KMS-11 (cell line): ENCODE results near the gene ANKRD50.
A peak's percentile ranks its signal among the peaks of the same experiment; 100 is the strongest.

Experiments
- H2AFZ ChIP-seq: fragments of 200-600 bp; sonication (generic); 2 replicates; pipeline ENCODE4 v1.6.1; 2016; ENCODE audit warnings: antibody characterized with exemption, mixed run types, low read depth
- H3K27ac ChIP-seq: fragments of 200-600 bp; sonication (generic); 2 replicates; pipeline ENCODE4 v1.6.1; 2016; ENCODE audit warnings: mild to moderate bottlenecking, mixed run types
- H3K27me3 ChIP-seq: fragments of 200-600 bp; sonication (generic); 2 replicates; pipeline ENCODE4 v1.6.1; 2017; ENCODE audit warnings: mild to moderate bottlenecking, low read depth, mixed run types, moderate library complexity; ENCODE audit not compliant: insufficient read depth
- H3K36me3 ChIP-seq: fragments of 200-600 bp; sonication (generic); 2 replicates; pipeline ENCODE4 v1.6.1; 2017; ENCODE audit warnings: mild to moderate bottlenecking, mixed run types; ENCODE audit not compliant: insufficient read depth
- H3K4me1 ChIP-seq: fragments of 200-600 bp; sonication (generic); 2 replicates; pipeline ENCODE4 v1.6.1; 2016; ENCODE audit warnings: mild to moderate bottlenecking, low read depth, mixed run types; ENCODE audit not compliant: poor library complexity, severe bottlenecking
- H3K4me2 ChIP-seq: fragments of 200-600 bp; sonication (generic); 2 replicates; pipeline ENCODE4 v1.7.0; 2016; ENCODE audit warnings: mild to moderate bottlenecking, mixed run types
- H3K4me3 ChIP-seq: fragments of 200-600 bp; sonication (generic); IDR thresholded peaks from 2 replicates; pipeline ENCODE4 v1.6.1; 2017; ENCODE audit warnings: low read depth, low read length, mixed read lengths; ENCODE audit not compliant: insufficient read depth
- H3K79me2 ChIP-seq: fragments of 200-600 bp; sonication (generic); 2 replicates; pipeline ENCODE4 v1.6.1; 2016; ENCODE audit warnings: low read depth, mixed run types; ENCODE audit not compliant: insufficient read depth
- H3K9ac ChIP-seq: fragments of 200-600 bp; sonication (generic); 2 replicates; pipeline ENCODE4 v1.6.1; 2016; ENCODE audit warnings: mild to moderate bottlenecking, mixed run types
- H4K20me1 ChIP-seq: fragments of 200-600 bp; sonication (generic); 2 replicates; pipeline ENCODE4 v1.6.1; 2016; ENCODE audit warnings: mild to moderate bottlenecking, mixed run types; ENCODE audit not compliant: insufficient read depth
- CTCF ChIP-seq: fragments of 200-600 bp; sonication (generic); conservative IDR thresholded peaks from 2 replicates; pipeline ENCODE4 v1.6.1; 2017; ENCODE audit warnings: low read depth, mild to moderate bottlenecking, antibody characterized with exemption, low read length, moderate library complexity, mixed read lengths

The ANKRD50 gene

GRCh38 chr4:124713185-124713592 is 657 bp upstream of the ANKRD50 start:
- Histone ChIP-seq H3K4me2 (peak overlapping the region; percentile 60), H3K4me1 (peaks cover 42% of the 10 kb centered on the region), H3K79me2 (peaks cover 29% of the 10 kb centered on the region), H3K27ac (peak overlapping the region; percentile 77), H2AFZ (peak overlapping the region; percentile 89), H3K27me3 (no peaks in the 10 kb centered on the region), H4K20me1 (no peaks in the 10 kb centered on the region), H3K9ac (peak overlapping the region; percentile 75), H3K36me3 (no peaks in the 10 kb centered on the region), H3K4me3 (no peak overlapping the region)
- TF ChIP-seq CTCF: peak; percentile 48

GRCh38 chr4:124711471-124712371 is 811 bp downstream of the ANKRD50 start:
- H3K27ac ChIP-seq: peak overlapping the region; percentile 79
- peaks cover 34% of the 10 kb centered on the region for H3K79me2 ChIP-seq
- no peaks in the 10 kb centered on the region for H4K20me1 ChIP-seq
- H3K9ac ChIP-seq: peak overlapping the region; percentile 78
- H3K4me1 ChIP-seq: peaks cover 48% of the 10 kb centered on the region
- H2AFZ ChIP-seq: peak overlapping the region; percentile 75
- no peaks in the 10 kb centered on the region for H3K27me3 ChIP-seq
- H3K4me3 ChIP-seq: no peak overlapping the region
- no peak for TF ChIP-seq CTCF
- peak overlapping the region; percentile 84 for H3K4me2 ChIP-seq
- H3K36me3 ChIP-seq: no peaks in the 10 kb centered on the region

DNA sequence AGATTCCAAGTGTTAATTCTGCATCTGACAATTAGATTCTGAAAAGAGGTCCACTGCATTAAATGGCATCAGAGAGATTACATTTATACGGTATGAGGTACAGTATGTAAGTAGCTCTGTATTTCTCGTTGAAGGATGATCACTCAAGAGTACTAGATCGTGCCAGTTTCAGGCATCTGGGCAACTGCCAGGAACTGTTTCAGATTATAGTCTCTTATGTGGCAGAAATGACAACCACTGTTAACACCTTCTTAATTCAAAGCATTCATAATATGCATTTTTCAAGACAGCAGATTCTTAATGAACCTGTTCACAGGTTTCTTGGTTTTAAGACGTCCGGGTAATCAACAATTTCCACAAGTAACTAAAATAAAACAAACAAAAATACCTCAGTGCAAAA is 1.6 kb downstream of the ANKRD50 start:
- Histone ChIP-seq H3K4me2 (peak overlapping the region; percentile 84), H2AFZ (no peak overlapping the region), H3K79me2 (peaks cover 34% of the 10 kb centered on the region), H3K9ac (no peak overlapping the region), H3K4me1 (peaks cover 48% of the 10 kb centered on the region), H3K36me3 (no peaks in the 10 kb centered on the region), H3K27ac (no peak overlapping the region), H3K27me3 (no peaks in the 10 kb centered on the region), H4K20me1 (no peaks in the 10 kb centered on the region), H3K4me3 (no peak overlapping the region)
- no peak for TF ChIP-seq CTCF

DNA sequence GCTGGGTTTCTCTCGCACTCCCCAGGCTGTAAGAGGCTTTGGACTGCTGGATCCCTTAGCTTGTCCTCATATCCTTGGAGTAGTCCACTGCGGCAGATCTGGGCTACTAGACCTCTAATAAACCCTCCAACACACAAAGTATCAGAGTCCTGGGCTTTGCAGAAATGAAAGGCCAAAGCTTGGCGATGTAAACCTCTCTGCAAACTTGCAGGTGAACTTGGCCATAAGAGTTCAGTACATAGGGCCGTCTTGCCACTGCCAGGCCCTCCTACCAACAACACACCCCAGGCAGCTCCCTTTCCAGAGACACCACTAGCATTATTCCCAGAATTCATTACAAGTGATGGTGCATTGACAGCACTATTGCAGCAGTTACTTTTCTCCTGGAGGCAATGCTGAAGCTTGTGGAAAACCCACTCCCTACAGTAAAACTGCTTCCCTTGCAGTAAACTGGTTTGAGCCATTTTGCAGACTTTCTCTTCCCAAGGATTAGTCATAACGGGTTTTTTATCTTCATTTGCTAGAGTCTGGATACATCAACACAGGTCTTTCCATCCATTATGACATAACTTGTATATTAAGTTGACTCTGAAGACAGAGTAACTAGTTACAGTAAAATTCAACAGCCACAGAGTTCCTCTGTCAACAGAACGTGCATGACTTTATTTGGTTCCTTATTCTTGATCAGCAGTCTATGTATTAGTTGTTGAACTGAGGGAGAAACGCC is 2.4 kb downstream of the ANKRD50 start:
- no peaks in the 10 kb centered on the region for H3K27me3 ChIP-seq
- H4K20me1 ChIP-seq: no peaks in the 10 kb centered on the region
- H3K36me3 ChIP-seq: no peaks in the 10 kb centered on the region
- H3K27ac ChIP-seq: no peak overlapping the region
- H3K9ac ChIP-seq: no peak overlapping the region
- H3K4me3 ChIP-seq: no peak overlapping the region
- H3K79me2 ChIP-seq: peaks cover 34% of the 10 kb centered on the region
- H2AFZ ChIP-seq: no peak overlapping the region
- no peak for TF ChIP-seq CTCF
- peaks cover 48% of the 10 kb centered on the region for H3K4me1 ChIP-seq
- peak overlapping the region; percentile 84 for H3K4me2 ChIP-seq
